ENCODE data around the gene FBXL12. TPM values are rescaled to one million over a fixed set of nuclear protein-coding genes. Genes with fewer than 3 reads are reported as not detected.
"Not testable (repeated sequence)": the region's sequence is repeated elsewhere in the genome, so short reads cannot be mapped to it uniquely, and the experiment has no call there.

Gene FBXL12
- total RNA-seq, 1 experiment from 2014 or later = 20.6 TPM

DNA sequence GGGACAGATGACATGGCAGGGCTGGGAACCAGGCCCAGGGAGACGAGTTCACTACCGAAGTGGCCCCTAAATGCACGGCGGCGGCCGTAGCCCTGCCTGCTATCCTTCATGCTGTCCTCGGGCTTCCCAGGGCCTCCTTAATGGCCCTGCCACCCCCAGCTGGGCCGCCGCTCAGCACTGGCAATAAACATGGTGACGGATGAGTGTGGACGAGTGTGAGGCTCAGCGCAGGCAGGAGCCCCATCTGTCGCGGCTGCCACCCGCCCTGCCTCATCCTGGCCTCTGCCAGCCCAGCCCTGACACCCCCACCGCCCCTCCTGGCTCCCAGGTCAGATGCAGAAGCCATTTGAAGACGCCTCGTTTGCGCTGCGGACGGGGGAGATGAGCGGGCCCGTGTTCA, 29.9 kb upstream of the FBXL12 start:
- DNase-seq = no peak
- Histone ChIP-seq H3K9me3 (replicated peaks) (no peaks in the 10 kb centered on the region), H3K27me3 (no peaks in the 10 kb centered on the region), H3K36me3 (peaks cover 6% of the 10 kb centered on the region; the same call in 1 of the 2 replicates), H3K4me1 (no peaks in the 10 kb centered on the region), H3K27ac (no peak overlapping the region), H3K4me3 (no peak overlapping the region)

DNA sequence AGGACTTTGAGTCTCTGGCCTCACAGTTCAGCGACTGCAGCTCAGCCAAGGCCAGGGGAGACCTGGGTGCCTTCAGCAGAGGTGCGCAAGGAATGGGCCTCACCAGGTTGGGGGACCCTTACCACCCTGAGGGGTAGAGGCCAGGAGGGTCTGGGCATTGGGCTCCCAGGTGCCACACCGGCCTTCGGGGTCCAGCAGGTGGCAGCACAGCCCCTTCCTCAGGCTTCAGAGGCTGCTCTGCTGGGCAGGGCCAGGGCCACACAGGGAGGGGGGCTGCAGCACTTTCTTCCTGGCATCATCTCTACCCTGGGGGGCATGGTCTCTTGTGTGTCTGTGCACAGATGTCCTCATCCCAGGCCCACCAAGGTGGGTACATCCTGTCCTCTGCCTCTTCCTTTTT, 29.2 kb upstream of the FBXL12 start:
- Histone ChIP-seq H3K27ac (no peak overlapping the region), H3K36me3 (peaks cover 12% of the 10 kb centered on the region; the same call in 1 of the 2 replicates), H3K4me1 (no peaks in the 10 kb centered on the region), H3K27me3 (no peaks in the 10 kb centered on the region), H3K4me3 (no peak overlapping the region), H3K9me3 (replicated peaks) (no peaks in the 10 kb centered on the region)
- DNase-seq = peak in 1 of 2 experiments; percentile 12

- Histone ChIP-seq H3K4me3 (no peak overlapping the region), H3K27ac (no peak overlapping the region), H3K9me3 (replicated peaks) (no peaks in the 10 kb centered on the region), H3K36me3 (peaks cover 20% of the 10 kb centered on the region), H3K27me3 (no peaks in the 10 kb centered on the region), H3K4me1 (no peaks in the 10 kb centered on the region)
- DNase-seq = no peak
Measured at GRCh38 chr19:9847087-9847671, 28.3 kb upstream of the FBXL12 start.

- not testable (repeated sequence) for H3K27ac ChIP-seq; H3K4me3 ChIP-seq; H3K4me1 ChIP-seq; H3K27me3 ChIP-seq; DNase-seq; H3K9me3 ChIP-seq (replicated peaks)
- peaks cover 42% of the 10 kb centered on the region for H3K36me3 ChIP-seq
Measured at GRCh38 chr19:9843626-9844273, 24.9 kb upstream of the FBXL12 start.

DNA sequence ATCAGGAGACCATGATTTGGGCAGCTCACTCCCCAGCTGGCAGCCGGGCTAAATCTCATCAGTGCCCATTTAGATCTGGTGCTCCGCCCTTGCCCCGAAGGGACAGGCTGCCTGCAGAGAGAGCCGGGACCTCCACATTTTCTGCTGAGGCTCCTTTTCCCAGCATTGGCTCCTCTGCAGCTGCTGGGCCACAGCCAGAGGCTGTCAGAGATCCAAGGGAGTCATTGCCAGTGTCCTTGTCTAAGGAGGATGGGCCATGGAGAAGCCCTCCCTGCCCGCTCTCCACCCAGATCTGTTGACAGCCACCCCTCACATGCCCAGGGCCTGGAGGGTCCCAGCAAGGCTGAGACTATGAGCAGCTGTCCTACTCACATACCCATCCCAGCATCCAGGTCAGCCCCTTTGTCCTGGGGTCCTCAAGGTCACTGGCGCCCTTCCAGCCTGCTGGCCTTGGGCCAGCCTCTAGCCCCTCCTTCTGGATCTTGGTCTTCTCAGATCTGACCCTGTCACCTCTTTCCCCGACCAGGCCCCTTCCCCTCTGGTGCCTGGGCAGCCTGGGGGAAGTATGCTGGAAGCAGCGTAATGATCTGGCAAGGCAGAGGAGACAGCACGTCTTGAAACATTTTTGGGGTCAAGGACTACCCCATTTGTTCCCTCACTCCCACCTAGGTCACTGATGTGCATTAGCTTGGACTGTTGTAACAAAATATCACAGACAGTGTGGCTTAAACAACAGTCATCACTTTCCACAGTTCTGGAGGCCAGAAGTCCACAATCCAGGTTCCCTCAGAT, 24.2 kb upstream of the FBXL12 start:
- Histone ChIP-seq H3K4me3 (no peak overlapping the region), H3K4me1 (no peaks in the 10 kb centered on the region), H3K27me3 (no peaks in the 10 kb centered on the region), H3K27ac (no peak overlapping the region), H3K36me3 (peaks cover 39% of the 10 kb centered on the region), H3K9me3 (replicated peaks) (no peaks in the 10 kb centered on the region)
- DNase-seq = no peak

GRCh38 chr19:9839415-9839814, 20.5 kb upstream of the FBXL12 start:
- DNase-seq = no peak
- Histone ChIP-seq H3K9me3 (replicated peaks) (no peaks in the 10 kb centered on the region), H3K4me3 (no peak overlapping the region), H3K27me3 (no peaks in the 10 kb centered on the region), H3K27ac (no peak overlapping the region), H3K4me1 (no peaks in the 10 kb centered on the region), H3K36me3 (peaks cover 38% of the 10 kb centered on the region)

DNA sequence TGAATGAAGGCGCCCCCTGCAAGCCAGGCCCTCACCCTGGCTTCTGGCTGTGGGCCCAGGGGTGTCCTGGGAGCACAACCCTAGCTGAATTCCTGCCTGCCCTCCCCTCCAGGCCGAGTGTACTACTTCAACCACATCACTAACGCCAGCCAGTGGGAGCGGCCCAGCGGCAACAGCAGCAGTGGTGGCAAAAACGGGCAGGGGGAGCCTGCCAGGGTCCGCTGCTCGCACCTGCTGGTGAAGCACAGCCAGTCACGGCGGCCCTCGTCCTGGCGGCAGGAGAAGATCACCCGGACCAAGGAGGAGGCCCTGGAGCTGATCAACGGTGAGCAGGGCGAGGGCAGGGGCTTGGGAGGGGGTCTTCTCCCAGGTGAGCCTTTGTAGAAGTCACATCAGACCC, 19.4 kb upstream of the FBXL12 start:
- no peaks in the 10 kb centered on the region for H3K9me3 ChIP-seq (replicated peaks)
- H3K4me3 ChIP-seq = no peak overlapping the region
- no peak for DNase-seq
- no peaks in the 10 kb centered on the region for H3K4me1 ChIP-seq
- no peaks in the 10 kb centered on the region for H3K27me3 ChIP-seq
- H3K36me3 ChIP-seq = peaks cover 33% of the 10 kb centered on the region
- H3K27ac ChIP-seq = no peak overlapping the region

DNA sequence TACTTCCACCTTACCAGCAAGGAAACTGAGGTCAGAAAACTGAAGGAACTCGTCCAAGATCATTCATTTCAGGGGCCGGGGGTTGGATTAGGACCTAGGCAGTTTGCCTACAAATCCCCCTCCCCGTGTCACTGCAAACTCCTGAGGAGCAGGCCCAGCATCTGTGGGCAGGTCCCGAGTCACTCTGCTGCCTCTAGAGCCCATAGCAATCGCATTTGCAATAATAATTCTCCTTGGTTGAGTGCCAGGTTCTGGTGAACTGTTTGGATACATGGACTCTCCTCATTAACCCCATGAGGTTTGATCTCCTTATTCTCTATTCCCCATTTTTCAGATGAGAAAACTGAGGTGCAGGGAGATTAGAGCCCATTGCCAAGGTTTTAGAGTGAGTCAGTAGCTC, 17.1 kb upstream of the FBXL12 start:
- H3K27me3 ChIP-seq = no peaks in the 10 kb centered on the region
- H3K9me3 ChIP-seq (replicated peaks) = no peaks in the 10 kb centered on the region
- DNase-seq = no peak
- H3K4me1 ChIP-seq = no peaks in the 10 kb centered on the region
- peaks cover 10% of the 10 kb centered on the region for H3K36me3 ChIP-seq
- peak overlapping the region; percentile 90 for H3K4me3 ChIP-seq
- H3K27ac ChIP-seq = no peak overlapping the region

- DNase-seq = no peak
- H3K27me3 ChIP-seq = no peaks in the 10 kb centered on the region
- H3K27ac ChIP-seq = peak overlapping the region; percentile 37; the same call in 1 of the 2 replicates
- no peaks in the 10 kb centered on the region for H3K4me1 ChIP-seq
- H3K36me3 ChIP-seq = peaks cover 6% of the 10 kb centered on the region
- no peaks in the 10 kb centered on the region for H3K9me3 ChIP-seq (replicated peaks)
- peak overlapping the region; percentile 90 for H3K4me3 ChIP-seq
Measured at GRCh38 chr19:9835507-9835949, 16.6 kb upstream of the FBXL12 start.

DNA sequence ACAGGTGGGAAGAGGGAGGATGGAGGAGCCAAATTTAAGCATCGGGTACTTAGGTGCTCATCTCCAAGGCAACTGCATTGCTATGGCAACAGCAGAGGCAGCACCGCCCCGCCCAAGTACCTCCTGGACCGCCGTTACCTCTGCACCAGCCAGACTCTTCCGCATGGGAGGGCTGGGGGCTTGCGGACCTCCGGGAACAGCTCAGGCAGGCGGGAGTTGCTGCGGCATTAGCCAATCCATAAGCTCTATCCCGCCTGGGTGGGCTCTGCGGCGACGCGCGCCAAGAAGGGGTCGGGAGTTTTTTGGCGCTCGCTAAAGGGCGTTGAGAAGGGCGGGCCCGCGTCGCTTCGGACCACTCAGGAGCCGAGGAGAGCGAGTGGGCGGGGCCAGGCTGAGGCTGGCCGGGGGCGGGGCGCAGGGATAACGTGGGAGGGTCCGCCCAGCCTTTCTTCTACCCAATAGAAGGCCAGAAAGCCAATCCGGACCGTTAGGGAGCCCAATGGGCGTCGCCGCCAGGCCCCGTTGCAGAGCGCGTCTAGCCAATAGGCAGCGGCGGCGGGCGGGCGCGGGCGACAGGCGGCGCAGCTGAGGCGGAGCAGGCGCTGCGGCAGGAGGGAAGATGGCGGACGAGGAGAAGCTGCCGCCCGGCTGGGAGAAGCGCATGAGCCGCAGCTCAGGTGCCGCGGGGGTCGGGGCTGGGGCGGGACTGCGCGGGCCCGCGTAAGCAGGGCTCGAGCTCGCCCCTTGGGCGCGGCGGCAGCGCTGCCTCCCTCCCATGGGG, 16.0 kb upstream of the FBXL12 start, which contains the start of gene PIN1:
Gene PIN1 (plus strand): TSS at position 593 of the 781 bp plus-strand sequence. CDS start 27 bp downstream, at position 620.
- no peaks in the 10 kb centered on the region for H3K9me3 ChIP-seq (replicated peaks)
- H3K36me3 ChIP-seq = peaks cover 7% of the 10 kb centered on the region
- no peaks in the 10 kb centered on the region for H3K27me3 ChIP-seq
- H3K4me3 ChIP-seq = peak within 1 kb of the TSS; percentile 90
- H3K4me1 ChIP-seq = no peaks in the 10 kb centered on the region
- DNase-seq = peak; percentile 98 to 99
- H3K27ac ChIP-seq = peak within 1 kb of the TSS; percentile 37; the same call in 1 of the 2 replicates

- H3K27me3 ChIP-seq = no peaks in the 10 kb centered on the region
- DNase-seq = no peak
- H3K36me3 ChIP-seq = peaks cover 4% of the 10 kb centered on the region; the same call in 1 of the 2 replicates
- peak overlapping the region; percentile 90 for H3K4me3 ChIP-seq
- H3K9me3 ChIP-seq (replicated peaks) = no peaks in the 10 kb centered on the region
- no peak overlapping the region for H3K27ac ChIP-seq
- no peaks in the 10 kb centered on the region for H3K4me1 ChIP-seq
Measured at GRCh38 chr19:9834307-9834725, 15.4 kb upstream of the FBXL12 start.

DNA sequence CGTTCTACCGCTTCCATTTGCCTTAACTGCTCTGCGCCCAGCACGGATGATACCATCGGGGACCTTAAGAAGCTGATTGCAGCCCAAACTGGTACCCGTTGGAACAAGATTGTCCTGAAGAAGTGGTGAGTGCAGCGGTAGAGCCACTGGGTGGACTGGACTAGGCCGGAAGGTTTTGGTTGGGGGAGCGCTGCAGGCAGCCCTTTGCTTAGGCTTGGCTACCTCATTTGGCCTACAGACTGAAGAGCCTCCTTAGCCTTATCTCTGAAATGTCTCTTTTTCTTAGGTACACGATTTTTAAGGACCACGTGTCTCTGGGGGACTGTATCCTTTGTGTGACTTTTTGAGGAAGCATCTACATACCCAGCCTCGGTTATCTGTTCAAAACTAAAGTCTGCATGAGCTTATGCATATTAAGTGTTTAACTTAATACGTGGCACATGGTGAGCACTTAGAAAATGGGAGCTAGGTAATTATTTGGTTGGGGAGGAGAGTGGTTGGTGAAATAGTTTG, 9.7 kb upstream of the FBXL12 start:
- Histone ChIP-seq H3K27me3 (no peaks in the 10 kb centered on the region), H3K36me3 (peaks cover 8% of the 10 kb centered on the region; the same call in 1 of the 2 replicates), H3K4me1 (peaks cover 5% of the 10 kb centered on the region), H3K27ac (no peak overlapping the region), H3K4me3 (peak overlapping the region; percentile 96), H3K9me3 (replicated peaks) (no peaks in the 10 kb centered on the region)
- DNase-seq = no peak

GRCh38 chr19:9827289-9828238, 8.7 kb upstream of the FBXL12 start, which contains the start of gene UBL5:
Gene UBL5, plus strand, starts transcription at chr19:9827918. Its CDS starts 420 bp downstream, at chr19:9828338.
- peaks cover 8% of the 10 kb centered on the region; the same call in 1 of the 2 replicates for H3K36me3 ChIP-seq
- H3K27me3 ChIP-seq = no peaks in the 10 kb centered on the region
- peak; percentile 85 to 89 for DNase-seq
- H3K4me1 ChIP-seq = peaks cover 5% of the 10 kb centered on the region
- peak within 1 kb of the TSS; percentile 96 for H3K4me3 ChIP-seq
- no peaks in the 10 kb centered on the region for H3K9me3 ChIP-seq (replicated peaks)
- H3K27ac ChIP-seq = peak within 1 kb of the TSS; percentile 43

Data from SJCRH30 (cell line).